GM18870 (cell line): ENCODE measurements around the gene PTPRN2.

Source experiments
- ATAC-seq: cut with Tn5 transposase; IDR thresholded peaks from one replicate; pipeline ENCODE4 v1.9.1; 2021; ENCODE audit warnings: moderate library complexity; ENCODE audit not compliant: unreplicated experiment

PTPRN2 gene

DNA sequence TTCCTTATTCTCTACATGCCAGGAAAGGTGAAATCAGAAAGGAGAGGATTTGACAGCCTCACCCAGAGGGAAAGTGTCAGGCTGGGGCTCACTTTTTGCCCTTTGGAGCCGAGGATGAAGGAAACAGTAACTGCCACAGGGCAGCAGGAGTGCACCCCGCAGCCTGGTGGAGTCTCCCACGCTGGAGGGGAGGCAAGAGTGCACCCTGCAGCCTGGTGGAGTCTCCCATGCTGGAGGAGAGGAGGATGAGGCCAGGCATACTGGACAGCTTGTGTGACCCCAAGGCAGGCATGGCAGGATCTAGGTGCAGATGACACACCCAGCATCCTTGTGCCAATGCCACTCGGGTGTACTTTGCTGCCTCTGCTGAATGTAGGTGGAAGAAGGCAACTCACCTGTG lies 766.8 kb downstream of the PTPRN2 start:
- ATAC-seq = no peak

- no peak for ATAC-seq
These were observed 768.2 kb downstream of the PTPRN2 start for GRCh38 chr7:157819455-157819807.

GRCh38 chr7:157818701-157819454 lies 768.7 kb downstream of the PTPRN2 start:
- ATAC-seq = no peak

- ATAC-seq = no peak
These were observed 769.5 kb downstream of the PTPRN2 start for GRCh38 chr7:157817944-157818700.

- ATAC-seq = no peak
These were observed 770.2 kb downstream of the PTPRN2 start for GRCh38 chr7:157817433-157817832.

DNA sequence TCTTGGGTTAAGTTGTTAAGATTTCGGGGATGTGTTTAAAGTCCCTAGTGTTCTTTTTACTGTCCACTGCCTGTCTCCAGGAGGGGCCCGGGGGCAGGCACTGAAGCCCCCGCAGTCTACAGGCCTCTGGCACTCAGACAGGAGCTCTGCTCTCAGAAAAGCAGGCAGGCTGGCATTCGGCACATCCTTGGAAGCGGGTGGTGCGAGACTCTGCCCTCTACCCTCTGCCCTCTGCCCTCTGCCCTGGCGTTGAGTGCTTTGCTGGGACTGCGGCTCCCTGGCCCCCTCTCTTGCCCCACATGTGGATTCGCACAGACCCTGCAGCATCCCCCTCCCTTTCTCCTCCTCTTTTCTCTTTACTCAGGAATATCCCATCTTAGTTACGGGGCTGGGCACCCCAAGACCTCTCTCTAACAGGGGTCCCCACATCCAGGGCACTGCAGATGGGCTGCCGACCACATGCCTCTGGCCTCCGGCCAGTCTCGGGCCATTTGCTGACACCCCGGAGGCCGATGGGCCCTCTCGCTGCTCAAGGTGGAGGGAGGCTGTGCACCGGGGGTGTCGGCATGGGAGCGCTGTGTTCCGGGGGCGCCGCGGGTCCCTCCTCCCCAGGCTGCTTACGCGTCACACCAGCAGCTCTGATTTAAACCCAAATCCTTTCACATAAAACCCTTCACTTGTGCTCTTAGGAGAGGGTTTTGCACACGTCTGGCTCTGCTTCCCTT lies 770.9 kb downstream of the PTPRN2 start:
- ATAC-seq = no peak

DNA sequence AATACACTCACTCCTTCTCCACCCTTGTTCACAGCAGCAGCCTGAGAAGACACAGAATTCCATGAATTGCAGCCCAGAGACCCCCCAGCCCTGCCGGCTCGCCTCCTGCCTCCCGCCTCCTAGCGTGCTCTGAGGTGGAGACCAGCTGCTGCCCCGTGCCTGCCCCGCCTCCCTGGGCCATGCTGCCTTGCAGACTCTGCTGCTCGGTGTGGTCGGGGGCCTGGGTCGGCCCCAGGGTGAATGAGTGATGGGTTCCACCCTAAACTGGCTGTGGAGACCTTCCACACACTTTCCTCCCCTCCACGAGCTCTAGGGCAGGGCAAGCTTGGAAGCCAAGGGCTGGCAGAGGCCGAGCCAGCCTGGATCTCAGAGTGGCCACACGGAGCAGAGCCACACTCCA lies 771.5 kb downstream of the PTPRN2 start:
- no peak for ATAC-seq

DNA sequence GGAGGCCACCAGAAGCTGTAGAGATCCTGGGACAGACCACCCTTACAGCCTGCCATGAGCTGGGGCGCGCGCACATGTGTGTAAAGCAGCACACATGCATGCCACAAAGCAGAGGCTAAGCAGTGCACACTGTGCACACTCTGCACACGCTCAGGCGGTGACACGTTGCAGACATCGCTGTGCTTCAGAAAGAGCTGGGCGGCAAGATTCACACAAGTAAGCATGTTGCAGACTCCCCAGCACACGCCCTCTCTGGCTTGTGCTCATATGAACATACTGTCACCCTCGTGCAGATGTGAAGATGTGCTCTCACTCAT lies 772.0 kb downstream of the PTPRN2 start:
- no peak for ATAC-seq

DNA sequence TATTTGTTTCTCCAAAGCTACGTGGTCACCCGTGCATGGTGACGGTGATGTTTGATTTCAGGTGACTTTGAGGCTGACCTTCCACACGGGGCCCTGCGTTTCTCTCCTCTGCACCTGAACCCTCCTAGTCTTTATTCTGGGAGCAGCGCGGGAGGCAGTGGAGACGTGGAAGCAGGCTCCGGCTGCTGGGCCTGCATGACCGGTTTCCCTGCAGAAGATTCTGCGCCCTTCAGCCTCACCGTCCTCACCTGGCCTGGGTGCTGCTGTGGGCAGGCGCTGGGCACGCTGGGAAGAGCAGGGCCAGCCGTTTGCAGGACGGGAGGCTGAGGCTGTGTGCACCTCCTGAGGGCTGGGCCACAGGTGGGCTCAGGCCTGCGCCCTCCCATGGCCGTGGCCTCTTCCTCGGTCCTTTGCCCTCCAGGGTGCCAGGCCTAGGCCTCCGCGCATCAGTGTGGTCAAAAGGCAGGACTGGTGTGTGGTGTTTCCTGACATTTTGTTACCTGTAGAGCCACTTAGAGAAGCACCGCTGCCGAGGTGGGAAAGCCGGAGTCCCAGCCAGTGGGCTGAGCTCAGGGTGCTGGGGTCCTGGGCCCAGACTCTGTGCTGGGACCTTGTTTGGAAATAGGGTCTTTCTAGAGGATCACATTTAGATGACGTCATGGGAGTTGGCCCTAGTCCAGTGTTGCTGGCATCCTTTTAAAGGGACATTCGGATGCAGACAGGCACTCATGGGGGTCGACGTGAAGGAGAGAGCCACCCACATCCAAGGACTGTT lies 772.5 kb downstream of the PTPRN2 start:
- ATAC-seq = no peak

DNA sequence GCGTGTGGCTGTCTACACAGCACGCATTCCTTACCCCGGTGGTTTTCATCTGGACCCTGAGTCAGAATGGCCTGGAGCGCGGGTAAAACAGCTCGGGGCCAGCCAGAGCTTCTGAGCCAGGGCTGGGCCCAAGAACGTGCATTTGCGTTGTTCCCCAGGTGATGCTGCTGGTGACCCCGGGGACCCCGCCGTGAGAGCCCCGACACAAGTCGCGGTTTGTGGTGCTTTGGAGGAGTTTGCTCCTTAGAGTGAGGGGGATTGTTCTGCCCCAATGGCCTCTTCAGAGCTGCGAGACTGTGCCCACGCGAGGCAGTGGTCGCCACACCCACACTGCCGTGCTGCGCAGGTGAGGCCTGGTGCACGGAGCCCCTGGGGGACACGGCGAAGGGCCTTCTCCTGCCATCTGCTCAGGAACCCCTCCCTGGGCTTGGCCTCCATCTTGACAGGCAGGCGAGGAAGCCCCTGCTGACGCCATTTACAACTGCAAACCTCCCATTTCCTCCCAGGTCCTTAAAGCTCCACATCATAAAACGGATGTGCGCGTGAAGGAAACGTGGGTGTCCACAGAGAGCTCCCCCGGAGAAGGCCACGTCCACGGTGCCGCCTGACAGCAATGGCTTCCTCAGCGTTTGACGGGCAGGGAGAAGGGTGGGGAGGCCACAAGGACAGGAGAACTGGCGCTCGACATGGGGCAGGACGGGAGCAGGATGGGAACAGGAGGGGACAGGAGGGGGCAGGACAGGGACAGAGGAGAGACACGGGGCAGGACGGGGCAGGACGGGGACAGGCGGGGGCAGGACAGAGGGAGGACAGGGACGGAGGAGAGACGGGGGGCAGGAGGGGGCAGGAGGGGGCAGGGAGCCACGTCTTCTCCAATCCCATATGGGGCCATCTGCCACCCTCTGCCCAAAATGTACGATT lies 773.6 kb downstream of the PTPRN2 start:
- no peak for ATAC-seq

- no peak for ATAC-seq
These were observed 774.6 kb downstream of the PTPRN2 start for GRCh38 chr7:157813053-157813452.

DNA sequence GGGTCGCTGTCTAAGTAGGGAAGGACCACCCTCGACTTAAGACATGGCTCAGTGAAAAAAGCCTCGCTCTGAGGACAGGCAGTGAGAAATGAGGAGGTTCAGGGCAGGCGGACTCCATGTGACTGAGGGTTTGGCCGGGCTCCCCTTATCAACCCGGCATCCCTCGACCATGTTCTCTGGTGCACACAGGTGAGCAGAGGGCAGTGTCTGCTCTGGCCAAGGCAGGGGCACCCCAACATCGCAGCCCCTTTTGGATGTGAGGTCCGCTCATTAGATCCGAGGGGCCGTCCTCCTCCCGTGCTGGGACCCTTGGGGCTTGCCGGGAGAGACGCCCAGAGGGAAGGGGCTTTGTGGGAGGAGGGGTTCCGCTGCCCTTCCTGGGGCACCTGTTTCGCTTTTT lies 775.7 kb downstream of the PTPRN2 start:
- no peak for ATAC-seq

GRCh38 chr7:157809863-157810851 lies 777.5 kb downstream of the PTPRN2 start:
- no peak for ATAC-seq

DNA sequence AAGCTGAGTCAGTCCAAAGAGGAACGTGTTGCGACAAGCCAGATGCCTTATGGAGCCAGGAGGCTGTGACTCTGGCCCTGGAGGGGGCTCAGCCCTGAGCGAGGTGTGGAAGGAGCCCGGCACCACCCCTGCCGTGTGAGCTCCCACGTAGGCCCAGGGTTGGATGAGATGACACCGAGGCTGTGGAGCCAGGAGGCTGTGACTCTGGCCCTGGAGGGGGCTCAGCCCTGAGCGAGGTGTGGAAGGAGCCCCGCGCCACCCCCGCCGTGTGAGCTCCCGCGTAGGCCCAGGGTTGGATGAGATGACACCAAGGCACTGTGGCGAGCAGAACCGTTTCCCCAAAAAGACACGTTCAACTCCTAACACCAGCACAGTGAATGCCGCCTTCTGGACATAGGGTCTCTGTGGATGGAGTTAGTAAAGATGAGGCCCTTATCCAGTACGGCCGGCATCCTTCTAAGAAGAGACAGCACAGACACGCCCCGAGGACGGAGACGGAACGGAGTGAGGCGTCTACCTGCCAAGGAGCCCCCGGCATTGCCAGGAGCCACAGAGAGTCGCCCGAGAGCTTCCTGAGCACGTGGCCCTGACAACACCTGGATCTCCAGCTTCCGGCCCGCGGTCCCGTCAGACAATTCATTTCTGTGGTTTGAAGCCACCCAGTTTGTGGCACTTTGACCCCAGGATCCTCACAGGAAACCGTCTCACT lies 778.3 kb downstream of the PTPRN2 start:
- no peak for ATAC-seq

GRCh38 chr7:157808042-157808441 lies 779.6 kb downstream of the PTPRN2 start:
- no peak for ATAC-seq

DNA sequence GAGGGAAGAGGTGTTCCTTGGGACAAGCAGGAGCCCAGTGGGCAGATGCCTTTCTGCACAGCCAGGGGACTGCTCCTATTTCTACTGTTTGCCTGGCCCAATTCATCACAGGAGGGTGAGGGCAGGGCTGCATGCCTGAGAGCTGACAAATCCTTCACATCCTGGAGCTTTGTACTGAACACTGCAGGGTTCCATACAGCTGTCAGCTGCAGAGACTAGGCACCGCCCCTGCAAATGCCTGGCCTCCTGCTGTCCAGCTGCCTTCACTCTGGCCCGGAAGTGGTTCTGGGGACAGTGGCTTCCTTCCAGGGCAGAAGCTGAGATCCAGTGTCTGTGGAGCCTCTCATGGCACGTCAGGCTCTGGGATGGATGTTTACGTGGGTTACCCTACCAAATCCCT lies 780.1 kb downstream of the PTPRN2 start:
- no peak for ATAC-seq

DNA sequence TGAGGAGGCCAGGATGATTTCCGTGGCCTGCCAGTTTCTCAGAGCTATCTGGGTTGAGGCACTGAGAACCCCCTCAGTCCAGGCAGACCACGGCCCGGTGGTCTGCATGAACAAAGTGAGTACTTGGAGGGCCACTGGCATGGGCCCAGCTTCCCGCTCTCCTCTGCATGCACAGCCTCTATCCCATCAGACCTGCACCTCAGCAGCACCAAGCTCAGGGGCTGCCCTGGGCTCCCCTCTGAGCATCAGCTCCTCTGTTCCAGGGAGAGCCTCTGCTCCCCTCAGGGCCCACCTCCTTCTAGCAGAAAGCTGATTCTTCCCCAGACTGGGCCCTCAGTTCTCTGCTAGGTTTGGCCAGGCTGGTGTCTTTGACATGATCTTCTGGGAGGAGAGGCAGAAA lies 780.9 kb downstream of the PTPRN2 start:
- no peak for ATAC-seq

DNA sequence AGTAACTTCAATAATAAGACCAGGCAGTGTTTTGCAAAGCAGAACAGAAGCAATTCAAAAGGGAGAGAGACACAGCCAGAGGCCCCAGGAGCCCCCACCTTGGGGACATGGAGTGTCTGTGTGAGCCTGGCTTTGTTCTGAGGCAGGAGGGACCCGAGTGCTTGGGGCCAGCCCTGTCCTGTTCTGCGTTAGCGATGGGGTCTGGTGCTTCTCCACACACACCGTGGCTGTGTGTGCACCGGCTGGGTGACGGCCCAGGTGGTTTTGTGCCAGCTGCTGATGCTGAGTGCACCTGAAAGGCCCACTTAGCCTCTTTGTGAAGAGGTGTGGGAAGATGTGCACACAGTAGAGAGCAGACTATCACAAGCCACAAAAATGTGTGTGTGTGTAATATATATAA lies 781.9 kb downstream of the PTPRN2 start:
- no peak for ATAC-seq
